ENCODE measurements around the gene CPLANE1. TPM values are rescaled to one million over a fixed set of nuclear protein-coding genes. Genes with fewer than 3 reads are reported as not detected.

Gene CPLANE1
- polyA plus RNA-seq, 3 donors from 2014 or later, result 1.1 to 4.2 (median 2.0) TPM

GRCh38 chr5:37060030-37060429 lies 189.1 kb downstream of the CPLANE1 start:
- no peak for DNase-seq

DNA sequence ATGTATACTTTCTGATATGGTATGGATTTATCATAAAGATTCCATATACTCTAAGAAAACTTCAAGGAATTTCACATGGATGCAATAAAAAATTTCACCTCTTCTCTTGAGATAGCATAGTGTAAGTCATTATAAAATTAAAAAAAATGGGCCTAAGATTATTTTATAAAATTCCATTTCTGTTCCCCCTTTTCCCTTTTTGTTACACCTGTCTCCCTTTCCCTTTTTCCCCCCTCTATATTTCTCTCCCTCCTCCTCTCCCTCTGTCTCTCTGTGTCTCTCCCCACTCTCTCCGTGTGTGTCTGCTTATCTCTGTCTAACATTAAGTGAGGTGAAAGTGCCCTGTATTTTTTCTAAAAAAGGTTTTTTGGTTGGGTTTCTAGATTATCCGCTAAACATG lies 192.4 kb downstream of the CPLANE1 start:
- Mint-ChIP-seq H3K4me3 (no peak overlapping the region), H3K36me3 (peaks cover 14 to 31% (median 25%) of the 10 kb centered on the region in 3 donors), H3K9me3 (no peaks in the 10 kb centered on the region), H3K4me1 (peaks cover 0 to 3% of the 10 kb centered on the region in 2 donors), H3K27ac (peak overlapping the region in 1 of 6 donors; percentile 34), H3K27me3 (ENCODE audit: low read depth in 3 of 3) (peaks cover 0 to 3% (median 0%) of the 10 kb centered on the region in 3 donors)
- no peak for DNase-seq

More at GRCh38 chr5:37060030-37060429, 189.1 kb downstream of the CPLANE1 start:
- peaks cover 8 to 24% (median 22%) of the 10 kb centered on the region in 3 donors for H3K36me3 Mint-ChIP-seq
- peaks cover 0 to 3% of the 10 kb centered on the region in 2 donors for H3K4me1 Mint-ChIP-seq
- H3K27me3 Mint-ChIP-seq (ENCODE audit: low read depth in 3 of 3), result peaks cover 0 to 3% (median 0%) of the 10 kb centered on the region in 3 donors
- no peaks in the 10 kb centered on the region for H3K9me3 Mint-ChIP-seq
- H3K4me3 Mint-ChIP-seq, result no peak overlapping the region
- H3K27ac Mint-ChIP-seq, result peak overlapping the region in 3 of 6 donors; percentile 8 to 71 (median 34)

Other genes with a start within 250 kb of the CPLANE1 start
- gene NUP155, start 121.7 kb upstream of the CPLANE1 start, polyA plus RNA-seq, result 10 to 100 TPM in 2 of 3 donors, 1 to 10 TPM in 1; 5.8 to 33.4 (median 13.8) TPM
- 10 to 100 TPM; 18.4 to 20.0 (median 18.6) TPM for gene WDR70, start 129.9 kb upstream of the CPLANE1 start, polyA plus RNA-seq